Heart left ventricle (tissue), 13 donors: Measurements from ENCODE around the gene DAPK2.

ENCODE experiments used
- CTCF ChIP-seq, 12 donors: fragments of 200-600 bp; sonication (generic) in 4 of 12; IDR thresholded peaks; one replicate each; pipeline versions ENCODE4 v1.5.0 to v1.8.0; 2018 to 2022; ENCODE audit warnings: antibody characterized with exemption in 12 of 12, mild to moderate bottlenecking in 5 of 12
- POLR2A ChIP-seq, 2 donors: fragments of 450-650 bp; IDR thresholded peaks; one replicate each; pipeline ENCODE4 v1.6.1; 2017; ENCODE audit warnings: antibody characterized with exemption in 2 of 2, mild to moderate bottlenecking in 2 of 2, moderate library complexity in 2 of 2
- donor health status: ischemic (EF 13 %, LVEDD 7.1; RV severe dilation, severe dysfunction).
- donor health status: DM: no; HTN: yes; CAD: no.
- donor health status: DM: no; HTN: no; CAD: no.
- donor health status: ischemic (EF 25% LVEDD 6.9; RV normal size, moderate dysfunction).
- donor health status: ischemic (EF 25% LVEDD 5.7; RV mildly dilated, moderate dysfunction).
- donor health status: ischemic (EF 35%, LVEDD 5.7; RV mildly dilated, moderate dysfunction).
- donor health status: nonischemic (EF 11% LVEDD 7.7; RV severe dilation, severe dysfunction).
- donor health status: DM: yes; HTN: yes; CAD: no.
- donor health status: PGD.
- donor health status: ischemic (EF 29% LVEDD 5.4; RV normal size, mild dysfunction).
- donor health status: nonischemic (EF 23%, LVEDD 6.1; RV moderate dilation, normal function).

- TF ChIP-seq CTCF (IDR thresholded peaks at IDR 0.05), result no peak
- no peak for TF ChIP-seq POLR2A (IDR thresholded peaks at IDR 0.05)
Measured at GRCh38 chr15:64023220-64023619, 23.1 kb downstream of the DAPK2 start.
